ENCODE data around the gene OR52E5. TPM values are rescaled to one million over a fixed set of nuclear protein-coding genes. Genes with fewer than 3 reads are reported as not detected.

Gene OR52E5
- total RNA-seq, 1 donor from 2014 or later, result not detected

DNA sequence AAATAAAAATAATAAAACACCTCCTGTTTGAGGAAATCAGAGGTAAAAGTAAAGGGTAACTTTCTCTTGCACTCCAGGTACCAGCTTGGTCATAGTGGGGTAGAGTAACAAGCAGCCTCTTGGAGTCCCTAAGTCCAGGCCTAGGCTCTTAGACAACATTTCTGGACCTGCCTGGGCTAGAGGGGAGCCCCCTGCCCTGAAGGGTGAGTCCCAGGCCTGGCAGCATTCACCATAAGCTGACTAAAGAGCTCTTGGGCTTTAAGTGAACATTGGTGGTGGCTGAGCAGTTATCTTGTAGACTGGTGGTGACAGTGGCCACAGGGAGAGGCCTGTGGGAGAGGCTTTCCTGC, 30.4 kb downstream of the OR52E5 start:
- Mint-ChIP-seq H3K4me1 (ENCODE audit: low read depth, unreplicated experiment) (no peaks in the 10 kb centered on the region), H3K36me3 (ENCODE audit: unreplicated experiment) (peaks cover 12% of the 10 kb centered on the region), H3K27ac (ENCODE audit: unreplicated experiment) (no peak overlapping the region), H3K9me3 (ENCODE audit: unreplicated experiment) (peaks cover 4% of the 10 kb centered on the region), H3K27me3 (ENCODE audit: unreplicated experiment) (peaks cover 2% of the 10 kb centered on the region), H3K4me3 (ENCODE audit: unreplicated experiment) (no peak overlapping the region)
- DNase-seq, result no peak
- TF ChIP-seq CTCF (IDR thresholded peaks at IDR 0.05; ENCODE audit: partially characterized antibody, unreplicated experiment), result no peak

- no peak for TF ChIP-seq CTCF (IDR thresholded peaks at IDR 0.05; ENCODE audit: partially characterized antibody, unreplicated experiment)
- Mint-ChIP-seq H3K27me3 (ENCODE audit: unreplicated experiment) (peaks cover 2% of the 10 kb centered on the region), H3K9me3 (ENCODE audit: unreplicated experiment) (peaks cover 5% of the 10 kb centered on the region), H3K4me3 (ENCODE audit: unreplicated experiment) (no peak overlapping the region), H3K4me1 (ENCODE audit: low read depth, unreplicated experiment) (no peaks in the 10 kb centered on the region), H3K27ac (ENCODE audit: unreplicated experiment) (no peak overlapping the region), H3K36me3 (ENCODE audit: unreplicated experiment) (peaks cover 10% of the 10 kb centered on the region)
- DNase-seq, result no peak
Observed at GRCh38 chr11:5923794-5924193, 30.8 kb downstream of the OR52E5 start.

- no peak for TF ChIP-seq CTCF (IDR thresholded peaks at IDR 0.05; ENCODE audit: partially characterized antibody, unreplicated experiment)
- no peak overlapping the region for H3K27ac Mint-ChIP-seq (ENCODE audit: unreplicated experiment)
- no peak for DNase-seq
- H3K36me3 Mint-ChIP-seq (ENCODE audit: unreplicated experiment), result peaks cover 14% of the 10 kb centered on the region
- peaks cover 14% of the 10 kb centered on the region for H3K9me3 Mint-ChIP-seq (ENCODE audit: unreplicated experiment)
- H3K4me3 Mint-ChIP-seq (ENCODE audit: unreplicated experiment), result no peak overlapping the region
- H3K4me1 Mint-ChIP-seq (ENCODE audit: low read depth, unreplicated experiment), result no peaks in the 10 kb centered on the region
- peaks cover 8% of the 10 kb centered on the region for H3K27me3 Mint-ChIP-seq (ENCODE audit: unreplicated experiment)
Observed at GRCh38 chr11:5928271-5928670, 35.3 kb downstream of the OR52E5 start.

GRCh38 chr11:5928811-5929210, 35.8 kb downstream of the OR52E5 start:
- Mint-ChIP-seq H3K27ac (ENCODE audit: unreplicated experiment) (no peak overlapping the region), H3K36me3 (ENCODE audit: unreplicated experiment) (peaks cover 17% of the 10 kb centered on the region), H3K9me3 (ENCODE audit: unreplicated experiment) (peaks cover 14% of the 10 kb centered on the region), H3K4me1 (ENCODE audit: low read depth, unreplicated experiment) (no peaks in the 10 kb centered on the region), H3K4me3 (ENCODE audit: unreplicated experiment) (no peak overlapping the region), H3K27me3 (ENCODE audit: unreplicated experiment) (peaks cover 8% of the 10 kb centered on the region)
- no peak for TF ChIP-seq CTCF (IDR thresholded peaks at IDR 0.05; ENCODE audit: partially characterized antibody, unreplicated experiment)
- no peak for DNase-seq

DNA sequence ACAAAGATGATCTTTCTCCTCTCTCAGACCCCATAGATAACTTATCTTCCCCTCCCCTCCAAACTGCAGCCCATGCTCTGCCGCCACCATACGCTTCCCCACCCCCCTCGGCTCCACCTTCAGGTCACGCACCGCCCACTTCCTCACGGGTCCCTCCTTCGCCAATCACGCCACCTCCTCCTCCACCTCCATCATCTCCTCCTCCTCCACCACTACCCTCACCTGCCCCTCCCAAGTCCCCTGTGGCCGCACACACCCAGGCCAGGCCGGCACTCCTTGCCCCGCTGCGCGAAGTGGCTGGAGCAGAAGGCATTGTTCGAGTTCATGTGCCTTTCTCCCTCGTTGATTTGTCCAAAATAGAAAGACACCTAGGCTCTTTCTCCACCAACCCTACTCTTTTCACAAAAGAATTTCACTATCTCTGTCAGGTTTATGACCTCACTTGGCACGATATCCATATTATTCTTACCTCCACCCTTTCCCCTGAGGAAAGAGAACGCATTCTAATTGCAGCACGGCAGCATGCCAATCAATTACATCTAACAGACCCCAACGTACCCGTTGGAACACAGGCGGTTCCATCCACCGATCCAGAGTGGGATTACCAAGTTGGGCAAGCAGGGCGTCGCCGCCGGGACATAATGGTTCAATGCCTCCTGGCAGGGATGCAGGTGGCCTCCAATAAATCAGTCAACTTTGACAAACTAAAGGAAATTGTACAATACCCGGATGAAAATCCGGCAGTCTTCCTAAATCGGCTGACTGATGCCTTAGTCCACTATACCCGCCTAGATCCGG, 36.8 kb downstream of the OR52E5 start:
- H3K9me3 Mint-ChIP-seq (ENCODE audit: unreplicated experiment), result peaks cover 14% of the 10 kb centered on the region
- TF ChIP-seq CTCF (IDR thresholded peaks at IDR 0.05; ENCODE audit: partially characterized antibody, unreplicated experiment), result no peak
- H3K27me3 Mint-ChIP-seq (ENCODE audit: unreplicated experiment), result peaks cover 8% of the 10 kb centered on the region
- DNase-seq, result no peak
- H3K36me3 Mint-ChIP-seq (ENCODE audit: unreplicated experiment), result peaks cover 17% of the 10 kb centered on the region
- H3K4me3 Mint-ChIP-seq (ENCODE audit: unreplicated experiment), result no peak overlapping the region
- H3K27ac Mint-ChIP-seq (ENCODE audit: unreplicated experiment), result no peak overlapping the region
- H3K4me1 Mint-ChIP-seq (ENCODE audit: low read depth, unreplicated experiment), result no peaks in the 10 kb centered on the region

Measured in glutamatergic neuron (in vitro differentiated cells).